GOT3 (cell line): ENCODE data around the gene ELAVL3.
A peak's percentile ranks its signal among the peaks of the same experiment; 100 is the strongest.
"Not testable (repeated sequence)": the region's sequence is repeated elsewhere in the genome, so short reads cannot be mapped to it uniquely, and the experiment has no call there.

Source experiments
- DNase-seq: peaks from one replicate; lab custom pipeline; 2025; ENCODE audit warnings: mixed read lengths; lab: John Stamatoyannopoulos, UW

Gene ELAVL3

GRCh38 chr19:11435833-11436313 is 45.0 kb downstream of the ELAVL3 start:
- DNase-seq, result no peak

- peak; percentile 99 for DNase-seq
Measured at GRCh38 chr19:11435057-11435832, 45.6 kb downstream of the ELAVL3 start, which contains the start of the genes ODAD3 and PRKCSH. ODAD3 (minus strand) TSS chr19:11435121; CDS start chr19:11435016, 105 bp downstream. PRKCSH (plus strand) TSS chr19:11435635; CDS start chr19:11436118, 483 bp downstream.

GRCh38 chr19:11434703-11435056 is 46.2 kb downstream of the ELAVL3 start:
- DNase-seq, result no peak

GRCh38 chr19:11433526-11433925 is 47.3 kb downstream of the ELAVL3 start:
- DNase-seq, result not testable (repeated sequence)

GRCh38 chr19:11426656-11427055 is 54.2 kb downstream of the ELAVL3 start:
- no peak for DNase-seq

GRCh38 chr19:11425719-11426457 is 55.0 kb downstream of the ELAVL3 start:
- no peak for DNase-seq

- no peak for DNase-seq
Measured at GRCh38 chr19:11423791-11424181, 57.1 kb downstream of the ELAVL3 start.

GRCh38 chr19:11423164-11423790 is 57.6 kb downstream of the ELAVL3 start:
- no peak for DNase-seq

GRCh38 chr19:11422163-11423065 is 58.4 kb downstream of the ELAVL3 start:
- DNase-seq, result no peak

- DNase-seq, result no peak
Measured at GRCh38 chr19:11421371-11422098, 59.3 kb downstream of the ELAVL3 start.

GRCh38 chr19:11420429-11421370 is 60.1 kb downstream of the ELAVL3 start:
- DNase-seq, result no peak

GRCh38 chr19:11418549-11419506 is 62.0 kb downstream of the ELAVL3 start, which contains the start of gene RGL3:
RGL3 (minus strand) TSS chr19:11419314; CDS start chr19:11419278, 36 bp downstream.
- no peak for DNase-seq

GRCh38 chr19:11418094-11418548 is 62.7 kb downstream of the ELAVL3 start:
- no peak for DNase-seq

- no peak for DNase-seq
Measured at GRCh38 chr19:11416346-11417052, 64.3 kb downstream of the ELAVL3 start.

- no peak for DNase-seq
Measured at GRCh38 chr19:11414544-11414943, 66.3 kb downstream of the ELAVL3 start.

GRCh38 chr19:11410682-11411081 is 70.2 kb downstream of the ELAVL3 start:
- no peak for DNase-seq

- DNase-seq, result no peak
Measured at GRCh38 chr19:11408591-11408990, 72.3 kb downstream of the ELAVL3 start.
